ENCODE data around the gene CDX4.
"Not testable (repeated sequence)": the region's sequence is repeated elsewhere in the genome, so short reads cannot be mapped to it uniquely, and the experiment has no call there.

The CDX4 gene

DNA sequence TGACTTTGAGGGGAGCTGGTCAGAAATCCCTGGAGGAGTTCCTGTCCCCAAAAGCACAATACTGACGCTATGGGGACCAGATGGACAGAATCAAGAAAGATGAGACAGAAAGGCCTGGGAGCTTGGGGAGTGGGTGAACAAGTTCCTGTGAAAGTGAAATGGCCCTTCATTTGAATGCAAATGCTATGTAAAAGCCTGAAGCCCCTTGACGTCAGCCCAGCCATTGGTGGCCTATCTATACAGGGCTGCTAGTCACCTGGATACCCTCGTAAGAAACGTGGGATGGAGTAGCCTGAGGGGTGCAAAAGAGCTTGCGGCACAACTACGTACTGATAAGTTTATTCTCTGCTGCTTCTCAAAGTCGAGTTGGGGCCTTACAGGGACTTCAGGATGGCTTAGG, at the start of gene CDX4:
TSS of gene CDX4 (plus strand) at position 223 of the 400 bp plus-strand sequence. CDS start 201 bp downstream, outside the sequence.
- no peak for DNase-seq (ENCODE audit: low read depth in 3 of 3)

DNA sequence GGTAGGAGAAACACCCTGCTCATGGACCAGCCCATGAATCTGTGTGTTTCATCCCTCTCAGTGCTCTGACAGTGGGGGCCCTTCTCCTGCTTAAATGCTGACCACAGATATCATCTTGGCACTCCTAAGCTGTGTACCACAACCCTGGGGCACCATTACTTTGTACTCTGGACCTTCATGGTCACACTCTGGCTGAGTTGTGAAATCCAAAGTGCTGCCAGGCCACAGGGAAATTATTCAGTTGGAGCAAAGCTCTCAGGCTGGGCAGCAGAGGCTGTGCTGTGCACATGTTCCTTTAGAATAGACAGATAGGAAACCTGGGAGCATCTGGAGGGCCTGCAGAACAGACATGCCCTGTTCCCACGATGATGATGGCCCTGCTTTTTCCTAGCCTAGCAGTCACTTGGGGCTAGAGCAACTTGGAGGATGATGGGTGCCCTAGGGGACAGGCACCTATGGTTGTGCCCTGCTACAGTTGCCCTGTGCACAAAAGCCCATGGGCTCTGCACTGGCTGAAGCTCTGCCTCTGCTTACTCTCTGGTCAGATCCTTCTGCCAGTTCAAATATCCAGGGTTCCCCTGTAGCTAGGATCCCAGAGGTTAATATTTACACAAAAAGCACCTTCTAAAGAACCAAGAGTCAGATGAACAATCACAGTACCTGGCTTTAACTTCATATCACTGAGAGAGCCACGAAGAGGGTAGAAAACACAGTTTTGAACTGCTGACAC, 48.5 kb upstream of the CDX4 start:
- no peak for DNase-seq (ENCODE audit: low read depth in 3 of 3)

GRCh38 chrX:73400136-73400748, 46.6 kb upstream of the CDX4 start:
- DNase-seq (ENCODE audit: low read depth in 3 of 3), result no peak

DNA sequence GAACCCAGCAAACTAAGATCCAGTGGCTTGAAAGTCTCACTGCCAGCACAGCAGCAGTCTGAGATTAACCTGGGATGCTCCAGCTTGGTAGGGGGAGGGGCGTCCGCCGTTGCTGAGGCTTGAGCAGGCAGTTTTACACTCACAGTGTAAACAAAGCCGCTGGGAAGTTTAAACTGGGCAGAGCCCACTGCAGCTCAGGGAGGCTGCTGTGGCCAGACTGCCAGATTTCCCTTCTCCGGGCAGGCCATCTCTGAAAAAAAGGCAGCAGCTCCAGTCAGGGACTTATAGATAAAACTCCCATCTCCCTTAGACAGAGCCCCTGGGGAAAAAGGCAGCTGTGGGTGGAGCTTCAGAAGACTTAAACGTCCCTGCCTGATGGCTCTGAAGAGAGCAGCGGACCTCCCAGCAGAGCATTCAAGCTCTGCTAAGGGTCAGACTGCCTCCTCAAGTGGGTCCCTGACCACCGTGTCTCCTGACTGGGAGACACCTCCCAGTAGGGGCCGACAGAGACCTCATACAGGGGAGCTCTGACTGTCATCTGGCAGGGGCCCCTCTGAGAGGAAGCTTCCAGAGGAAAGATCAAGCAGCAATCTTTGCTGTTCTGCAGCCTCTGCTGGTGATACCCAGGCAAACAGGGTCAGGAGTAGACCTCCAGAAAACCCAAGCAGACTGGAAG, 45.1 kb upstream of the CDX4 start:
- DNase-seq (ENCODE audit: low read depth in 3 of 3), result no peak

GRCh38 chrX:73412930-73413329, 33.9 kb upstream of the CDX4 start:
- DNase-seq (ENCODE audit: low read depth in 3 of 3), result no peak

DNA sequence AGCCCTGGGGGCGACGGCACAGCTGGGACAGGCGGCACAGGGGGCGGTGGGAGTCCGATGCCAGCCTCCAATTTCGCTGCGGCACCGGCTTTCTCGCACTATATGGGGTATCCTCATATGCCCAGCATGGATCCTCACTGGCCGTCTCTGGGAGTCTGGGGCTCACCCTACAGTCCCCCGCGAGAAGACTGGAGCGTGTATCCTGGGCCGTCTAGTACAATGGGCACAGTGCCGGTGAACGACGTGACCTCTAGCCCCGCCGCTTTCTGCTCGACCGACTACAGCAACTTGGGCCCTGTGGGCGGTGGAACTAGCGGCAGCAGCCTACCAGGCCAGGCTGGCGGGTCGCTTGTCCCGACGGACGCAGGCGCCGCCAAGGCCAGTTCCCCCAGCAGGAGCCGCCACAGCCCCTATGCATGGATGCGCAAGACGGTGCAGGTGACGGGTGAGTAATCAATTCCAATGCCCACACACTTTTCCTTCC, 500 bp downstream of the CDX4 start:
- no peak for DNase-seq (ENCODE audit: low read depth in 3 of 3)

GRCh38 chrX:73448379-73448778, 1.5 kb downstream of the CDX4 start:
- DNase-seq (ENCODE audit: low read depth in 3 of 3), result no peak

DNA sequence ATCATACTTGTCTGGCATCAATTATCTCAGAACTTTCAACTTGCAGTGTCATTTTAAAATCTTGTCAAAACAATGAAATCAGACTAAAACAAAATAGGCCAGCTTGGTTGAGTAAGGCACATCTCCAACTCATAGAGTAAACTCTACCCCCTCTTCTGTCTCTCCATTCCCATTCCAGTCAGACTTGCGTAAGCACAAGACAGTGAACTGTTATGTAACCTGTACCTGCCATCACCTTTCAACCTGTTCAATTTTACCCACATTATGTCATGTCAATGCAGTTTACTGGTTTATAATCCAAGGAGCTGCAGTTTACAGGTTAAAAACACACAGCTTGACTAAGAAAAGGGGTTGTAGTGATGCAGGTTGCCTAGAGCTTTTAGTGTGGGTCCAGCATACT, 8.3 kb downstream of the CDX4 start:
- DNase-seq (ENCODE audit: low read depth in 3 of 3), result no peak

DNA sequence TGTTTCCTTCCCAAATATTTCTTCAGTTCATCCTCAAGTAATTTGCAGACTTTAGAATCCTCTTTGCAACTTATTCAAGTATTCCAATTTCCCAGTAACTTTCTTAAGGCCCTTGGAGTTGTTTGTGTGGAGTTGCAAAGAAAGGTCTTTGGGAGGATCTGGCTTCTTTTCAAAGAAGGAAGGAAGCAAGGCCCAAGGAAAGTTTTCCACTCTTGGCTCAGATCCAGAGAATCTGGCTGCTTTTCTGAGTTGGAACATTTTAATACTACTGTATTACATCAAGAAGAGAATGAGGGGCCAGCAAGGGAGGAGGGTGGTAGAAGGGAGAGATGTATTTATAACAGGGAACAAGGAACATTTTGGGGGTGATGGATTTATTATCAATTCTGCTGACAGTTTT, 10.5 kb downstream of the CDX4 start:
- DNase-seq (ENCODE audit: low read depth in 3 of 3), result no peak

GRCh38 chrX:73468376-73468775, 21.5 kb downstream of the CDX4 start:
- DNase-seq (ENCODE audit: low read depth in 3 of 3), result no peak

DNA sequence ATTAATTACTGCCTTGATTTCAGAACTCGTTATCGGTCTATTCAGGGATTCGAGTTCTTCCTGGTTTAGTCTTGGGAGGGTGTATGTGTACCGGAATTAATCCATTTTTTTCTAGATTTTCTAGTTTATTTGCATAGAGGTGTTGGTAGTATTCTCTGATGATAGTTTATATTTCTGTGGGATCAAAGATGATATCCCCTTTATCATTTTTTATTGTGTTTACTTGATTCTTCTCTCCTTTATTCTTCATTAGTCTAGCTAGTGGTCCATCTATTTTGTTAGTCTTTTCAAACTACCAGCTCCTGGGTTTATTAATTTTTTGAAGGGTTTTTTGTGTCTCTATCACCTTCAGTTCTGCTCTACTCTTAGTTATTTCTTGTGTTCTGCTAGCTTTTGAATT, 32.1 kb downstream of the CDX4 start:
- DNase-seq (ENCODE audit: low read depth in 3 of 3), result no peak

- DNase-seq (ENCODE audit: low read depth in 3 of 3), result no peak
Observed at GRCh38 chrX:73481521-73481920, 34.7 kb downstream of the CDX4 start.

- DNase-seq (ENCODE audit: low read depth in 3 of 3), result no peak
Observed at GRCh38 chrX:73490661-73491060, 43.8 kb downstream of the CDX4 start.

- not testable (repeated sequence) for DNase-seq (ENCODE audit: low read depth in 3 of 3)
Observed at GRCh38 chrX:73492178-73492577, 45.3 kb downstream of the CDX4 start.
